Stomach smooth muscle (tissue), 2 donors: ENCODE data around the gene ISLR.

ENCODE experiments used
- H3K27ac ChIP-seq: one replicate; pipeline ENCODE4 v1.7.0; 2013; ENCODE audit warnings: mild to moderate bottlenecking, low read length, inconsistent platforms
- H3K27me3 ChIP-seq, 2 donors: one replicate each; pipeline ENCODE4 v1.7.0; 2013; ENCODE audit warnings: low read length in 2 of 2; ENCODE audit not compliant: insufficient read depth in 2 of 2, control insufficient read depth in 1 of 2
- H3K36me3 ChIP-seq, 2 donors: one replicate each; pipeline ENCODE4 v1.7.0; 2013; ENCODE audit warnings: low read length in 2 of 2; ENCODE audit not compliant: control insufficient read depth in 2 of 2, insufficient read depth in 2 of 2
- H3K4me1 ChIP-seq: one replicate; pipeline ENCODE4 v1.7.0; 2013; ENCODE audit warnings: low read length; ENCODE audit not compliant: control insufficient read depth, insufficient read depth
- H3K4me3 ChIP-seq, 2 donors: one replicate each; pipeline ENCODE4 v1.7.0; 2013; ENCODE audit warnings: low read length in 2 of 2
- H3K9ac ChIP-seq, 2 donors: one replicate each; pipeline ENCODE4 v1.7.0; 2013; ENCODE audit warnings: low read length in 2 of 2, mild to moderate bottlenecking in 1 of 2
- H3K9me3 ChIP-seq, 2 donors: one replicate each; pipeline ENCODE4 v1.7.0; 2013; ENCODE audit warnings: low read length in 2 of 2; ENCODE audit not compliant: control insufficient read depth in 2 of 2
- donor health status: healthy.
- donor health status: Pancreatic carcinoma.

Gene ISLR

DNA sequence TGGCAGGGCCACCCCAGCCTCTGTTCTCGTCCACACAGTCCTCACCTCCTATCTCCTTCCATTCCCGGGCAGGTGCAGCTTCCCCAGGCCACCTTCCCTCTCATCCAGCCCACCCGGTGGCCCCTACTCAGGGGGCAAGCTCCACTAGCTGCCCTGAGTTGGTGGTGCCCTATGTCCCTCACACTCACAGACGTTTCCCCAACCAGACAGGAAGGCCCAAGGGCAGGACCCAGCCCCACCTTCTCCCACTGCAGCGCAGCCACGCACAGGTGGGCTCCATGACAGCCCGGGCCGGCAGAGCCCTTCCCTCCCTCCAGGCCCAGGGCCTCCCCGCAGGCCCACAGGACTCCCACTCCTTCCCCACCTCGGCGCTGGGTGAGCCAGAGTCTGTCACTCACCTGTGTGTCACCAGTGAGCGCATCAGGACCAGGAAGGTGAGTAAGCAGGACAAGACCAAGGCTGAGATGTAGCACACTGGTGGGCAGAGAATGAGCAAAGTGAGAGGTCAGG is 11.1 kb downstream of the ISLR start:
- H3K9me3 ChIP-seq: no peaks in the 10 kb centered on the region

GRCh38 chr15:74185710-74186348 is 12.3 kb downstream of the ISLR start:
- Histone ChIP-seq H3K27ac (no peak overlapping the region), H3K4me1 (peaks cover 2% of the 10 kb centered on the region), H3K9me3 (no peaks in the 10 kb centered on the region), H3K9ac (no peak overlapping the region), H3K4me3 (no peak overlapping the region), H3K36me3 (no peaks in the 10 kb centered on the region), H3K27me3 (no peaks in the 10 kb centered on the region)

More for the DNA sequence above, 11.1 kb downstream of the ISLR start:
- no peak overlapping the region for H3K27ac ChIP-seq
- H3K4me1 ChIP-seq: peaks cover 11% of the 10 kb centered on the region
- no peak overlapping the region for H3K9ac ChIP-seq
- no peaks in the 10 kb centered on the region for H3K36me3 ChIP-seq
- no peaks in the 10 kb centered on the region for H3K27me3 ChIP-seq
- H3K4me3 ChIP-seq: no peak overlapping the region

GRCh38 chr15:74188216-74188615 is 14.7 kb downstream of the ISLR start:
- Histone ChIP-seq H3K36me3 (no peaks in the 10 kb centered on the region), H3K9ac (no peak overlapping the region), H3K27me3 (no peaks in the 10 kb centered on the region), H3K4me3 (no peak overlapping the region), H3K4me1 (no peaks in the 10 kb centered on the region), H3K9me3 (no peaks in the 10 kb centered on the region), H3K27ac (no peak overlapping the region)

GRCh38 chr15:74191798-74192197 is 18.3 kb downstream of the ISLR start:
- Histone ChIP-seq H3K27ac (no peak overlapping the region), H3K27me3 (no peaks in the 10 kb centered on the region), H3K4me1 (peaks cover 8% of the 10 kb centered on the region), H3K9ac (no peak overlapping the region), H3K36me3 (no peaks in the 10 kb centered on the region), H3K9me3 (no peaks in the 10 kb centered on the region), H3K4me3 (no peak overlapping the region)

GRCh38 chr15:74192751-74193150 is 19.2 kb downstream of the ISLR start:
- Histone ChIP-seq H3K9ac (no peak overlapping the region), H3K4me1 (peaks cover 8% of the 10 kb centered on the region)

DNA sequence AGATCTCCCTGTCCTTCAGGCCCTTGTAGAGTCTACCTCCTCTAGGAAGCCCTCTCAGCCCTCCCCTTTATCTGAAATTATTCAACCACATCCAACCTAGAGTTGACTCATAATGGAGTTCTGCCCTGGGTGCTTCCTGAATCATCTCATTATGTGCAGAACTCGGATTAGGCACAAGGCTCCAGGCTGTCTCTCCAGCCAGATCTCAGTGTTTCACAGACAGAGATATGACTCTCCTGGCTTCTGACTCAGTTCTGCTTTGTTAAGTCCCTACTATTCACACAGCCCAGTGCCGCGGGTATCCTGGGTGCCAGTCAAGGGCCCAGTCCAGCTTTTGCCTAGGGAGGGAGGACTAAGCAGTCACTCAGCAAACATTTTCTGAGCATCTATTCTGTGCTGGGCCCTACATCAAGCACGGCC is 19.8 kb downstream of the ISLR start:
- H3K4me1 ChIP-seq: peaks cover 8% of the 10 kb centered on the region

More at GRCh38 chr15:74192751-74193150, 19.2 kb downstream of the ISLR start:
- Histone ChIP-seq H3K27ac (no peak overlapping the region), H3K9me3 (no peaks in the 10 kb centered on the region), H3K4me3 (no peak overlapping the region), H3K27me3 (no peaks in the 10 kb centered on the region), H3K36me3 (no peaks in the 10 kb centered on the region)

DNA sequence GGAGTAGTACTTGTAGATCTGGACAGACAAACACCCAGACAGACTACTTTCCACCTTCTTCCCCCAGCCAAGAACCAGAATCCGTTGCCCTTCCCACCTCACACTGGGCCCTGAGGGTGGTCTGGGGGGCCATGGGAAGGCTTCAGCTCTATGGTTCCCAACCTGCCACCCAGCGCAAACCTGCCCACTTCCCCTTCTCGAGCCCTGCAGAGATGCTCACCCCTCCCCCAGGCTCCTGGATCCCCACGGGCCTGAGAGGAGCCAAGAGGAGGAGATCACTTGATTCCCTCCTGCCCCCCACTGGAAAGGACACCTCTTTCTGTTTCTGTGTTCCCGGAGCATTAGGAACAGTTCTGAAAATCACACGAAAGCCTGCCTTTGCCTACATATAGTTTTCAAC is 20.4 kb downstream of the ISLR start:
- no peaks in the 10 kb centered on the region for H3K36me3 ChIP-seq
- H3K27me3 ChIP-seq: no peaks in the 10 kb centered on the region
- H3K9ac ChIP-seq: no peak overlapping the region
- H3K4me1 ChIP-seq: peaks cover 8% of the 10 kb centered on the region
- H3K9me3 ChIP-seq: no peaks in the 10 kb centered on the region
- H3K27ac ChIP-seq: no peak overlapping the region
- H3K4me3 ChIP-seq: no peak overlapping the region

More for the DNA sequence above, 19.8 kb downstream of the ISLR start:
- Histone ChIP-seq H3K9me3 (no peaks in the 10 kb centered on the region), H3K27ac (no peak overlapping the region), H3K4me3 (no peak overlapping the region), H3K36me3 (no peaks in the 10 kb centered on the region), H3K9ac (no peak overlapping the region), H3K27me3 (no peaks in the 10 kb centered on the region)

DNA sequence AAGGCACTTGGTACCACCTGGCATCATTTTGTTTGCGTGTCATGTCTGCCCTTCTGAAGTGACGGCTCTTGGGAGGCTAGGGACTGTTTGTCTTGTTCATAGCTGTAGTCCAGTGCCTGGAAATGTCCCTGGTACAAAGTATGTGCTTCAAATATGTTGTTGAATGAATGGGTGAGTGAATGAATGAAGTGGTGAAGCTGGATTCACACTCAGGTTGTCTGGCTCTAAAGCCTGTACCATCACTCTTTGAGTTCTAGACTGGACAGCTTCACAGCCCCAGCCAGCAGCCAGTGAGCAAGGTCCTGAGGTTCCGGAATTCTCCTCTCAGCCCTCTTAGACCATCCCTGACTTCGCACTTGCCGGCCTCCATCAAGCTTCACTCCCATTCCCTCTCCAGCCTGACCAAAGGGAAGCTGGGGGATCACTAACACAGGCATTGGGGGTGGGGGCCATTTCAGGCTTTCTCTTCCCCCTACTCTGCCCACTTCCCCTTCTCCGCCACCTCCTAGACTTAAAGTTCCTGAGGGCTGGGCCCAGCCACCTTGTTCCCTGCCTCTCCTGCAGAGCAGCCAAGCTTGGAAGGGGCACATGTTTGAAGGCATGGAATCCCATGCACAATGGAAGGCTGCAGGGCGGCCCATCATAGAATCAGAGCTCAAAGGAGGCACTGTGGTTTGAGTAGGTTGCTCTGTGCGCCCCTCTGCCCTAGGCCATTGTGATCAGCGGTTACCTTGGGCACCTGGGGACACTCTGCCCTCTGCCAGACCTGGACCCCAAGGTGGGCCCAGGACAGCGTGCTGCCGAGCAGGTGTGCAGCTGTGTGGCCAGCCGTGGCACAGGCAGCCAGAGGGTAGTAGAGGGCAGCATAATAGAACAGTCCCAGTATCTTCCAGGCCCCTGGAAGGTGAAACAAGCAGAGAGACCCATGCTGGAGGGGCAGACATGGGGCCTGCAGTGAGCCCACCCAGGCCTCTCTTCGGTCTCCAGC is 21.4 kb downstream of the ISLR start:
- Histone ChIP-seq H3K27me3 (no peaks in the 10 kb centered on the region), H3K4me3 (no peak overlapping the region), H3K36me3 (no peaks in the 10 kb centered on the region), H3K4me1 (peaks cover 8% of the 10 kb centered on the region), H3K9me3 (no peaks in the 10 kb centered on the region), H3K9ac (no peak overlapping the region), H3K27ac (no peak overlapping the region)

DNA sequence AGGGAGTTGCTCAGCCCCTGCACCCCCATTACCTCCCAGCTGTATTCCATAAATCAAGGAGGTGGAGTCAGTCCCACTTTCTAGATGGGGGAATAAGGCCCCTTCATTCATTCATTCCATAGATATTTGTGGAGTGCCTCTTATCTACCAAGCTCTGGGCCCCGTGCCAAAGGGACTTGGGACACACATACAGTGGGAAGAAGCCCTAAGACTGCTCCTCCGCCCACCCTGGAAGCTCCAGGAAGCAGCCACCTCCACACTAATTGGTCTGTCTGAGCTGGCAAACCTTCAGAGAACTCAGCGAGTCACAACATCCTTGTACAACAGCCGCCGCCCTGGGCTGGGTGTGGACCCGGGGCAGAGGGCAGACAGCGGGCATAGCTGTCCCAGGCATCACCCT is 22.7 kb downstream of the ISLR start:
- no peaks in the 10 kb centered on the region for H3K27me3 ChIP-seq
- H3K4me3 ChIP-seq: no peak overlapping the region
- H3K36me3 ChIP-seq: no peaks in the 10 kb centered on the region
- H3K9ac ChIP-seq: no peak overlapping the region
- H3K4me1 ChIP-seq: peaks cover 18% of the 10 kb centered on the region
- no peaks in the 10 kb centered on the region for H3K9me3 ChIP-seq
- H3K27ac ChIP-seq: no peak overlapping the region

DNA sequence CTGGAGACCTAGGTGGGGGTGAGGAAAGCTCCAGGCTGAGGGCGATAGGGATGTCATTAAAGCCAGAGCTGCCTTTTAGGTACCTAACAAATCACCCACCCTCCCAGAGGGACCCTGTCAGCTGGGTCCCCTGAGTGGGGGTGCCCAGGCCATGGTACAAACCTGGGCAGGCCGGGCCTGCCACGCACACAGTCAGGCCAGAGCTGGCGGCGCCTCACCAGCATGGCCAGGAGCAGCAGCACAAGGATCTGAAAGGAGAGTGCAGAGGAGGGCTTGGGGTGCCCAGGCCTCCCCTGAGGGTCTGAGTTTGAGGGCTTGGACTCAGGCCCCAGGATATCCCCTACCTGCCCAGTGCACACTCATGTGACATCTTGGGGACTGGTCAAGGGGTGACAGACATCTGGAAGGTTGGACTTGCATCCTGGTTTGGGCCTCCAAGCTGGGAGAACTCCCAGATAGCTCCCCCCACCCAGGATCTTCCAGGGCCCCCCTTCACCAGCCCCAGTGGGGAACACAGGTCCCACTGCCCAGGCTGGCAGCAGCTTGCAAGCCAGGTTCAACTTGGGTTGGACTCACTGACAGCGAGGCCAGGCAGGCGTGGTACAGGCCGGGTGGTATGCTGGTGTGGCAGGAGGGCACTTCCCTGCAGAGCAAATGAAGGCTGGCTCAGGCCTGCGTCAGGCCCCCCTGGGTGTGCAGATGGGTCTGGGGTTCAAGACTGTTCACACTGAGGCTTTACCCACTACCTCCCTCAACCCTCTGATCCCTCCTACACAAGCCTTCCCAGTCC is 23.9 kb downstream of the ISLR start:
- Histone ChIP-seq H3K9ac (no peak overlapping the region), H3K4me3 (no peak overlapping the region), H3K27me3 (no peaks in the 10 kb centered on the region), H3K27ac (no peak overlapping the region), H3K4me1 (peaks cover 21% of the 10 kb centered on the region), H3K36me3 (no peaks in the 10 kb centered on the region), H3K9me3 (no peaks in the 10 kb centered on the region)
